Measurements from ENCODE around the gene DNAJA3. TPM values are rescaled to one million over a fixed set of nuclear protein-coding genes. Genes with fewer than 3 reads are reported as not detected.
A peak's percentile ranks its signal among the peaks of the same experiment; 100 is the strongest.

DNAJA3 gene
- total RNA-seq, 3 donors from 2014 or later (not counting 1 experiment from before 2014, with no cell fraction given), result 22.1 to 34.2 (median 27.2) TPM

GRCh38 chr16:4415538-4416199, 10.0 kb upstream of the DNAJA3 start:
- WGBS (ENCODE audit: insufficient coverage), result under 1% methylated on average over 44 of the region's 44 CpGs
- Mint-ChIP-seq H3K27ac (peak overlapping the region; percentile 92 to 95), H3K27me3 (ENCODE audit: low read depth in 2 of 2) (no peaks in the 10 kb centered on the region), H3K4me1 (peaks cover 34 to 44% of the 10 kb centered on the region in 2 donors), H3K36me3 (no peaks in the 10 kb centered on the region), H3K9me3 (no peaks in the 10 kb centered on the region), H3K4me3 (peak overlapping the region; percentile 95)
- ATAC-seq (peak; percentile 5 to 19 (median 7)), DNase-seq (peak; percentile 63 to 78)
- H3K27me3 ChIP-seq (ENCODE audit: control insufficient read depth, insufficient read depth, low read length), result no peaks in the 10 kb centered on the region
- peak overlapping the region; percentile 77 for H3K27ac ChIP-seq (ENCODE audit: low read length)
- TF ChIP-seq CTCF (IDR thresholded peaks at IDR 0.05), result no peak
- H3K36me3 ChIP-seq (ENCODE audit: control insufficient read depth, insufficient read depth, low read length), result peaks cover 25% of the 10 kb centered on the region
- H3K4me3 ChIP-seq (ENCODE audit: low read length), result peak overlapping the region; percentile 49
- intact Hi-C loops (cut with micrococcal nuclease), result loop anchor here (1.0 to 10.0 kb wide), 3 partner anchors 10 to 199 kb away; partner anchors contain the start of genes DNAJA3 and UBALD1
- H3K4me1 ChIP-seq (ENCODE audit: control insufficient read depth, insufficient read depth, low read length), result peaks cover 49% of the 10 kb centered on the region
- H3K9me3 ChIP-seq (ENCODE audit: control insufficient read depth, insufficient read depth, low read length), result no peaks in the 10 kb centered on the region

GRCh38 chr16:4416200-4417032, 9.3 kb upstream of the DNAJA3 start, which contains the start of gene CORO7:
Gene CORO7 (minus strand): TSS chr16:4416596. CDS start chr16:4416518, 78 bp downstream.
- under 1% methylated on average over 87 of the region's 92 CpGs for WGBS (ENCODE audit: insufficient coverage)
- peak; percentile 98 to 99 for DNase-seq
- Histone ChIP-seq H3K4me3 (ENCODE audit: low read length) (peak within 1 kb of the TSS; percentile 49), H3K36me3 (ENCODE audit: control insufficient read depth, insufficient read depth, low read length) (peaks cover 19% of the 10 kb centered on the region), H3K4me1 (ENCODE audit: control insufficient read depth, insufficient read depth, low read length) (peaks cover 49% of the 10 kb centered on the region), H3K27me3 (ENCODE audit: control insufficient read depth, insufficient read depth, low read length) (no peaks in the 10 kb centered on the region), H3K27ac (ENCODE audit: low read length) (peak within 1 kb of the TSS; percentile 88), H3K9me3 (ENCODE audit: control insufficient read depth, insufficient read depth, low read length) (no peaks in the 10 kb centered on the region)
- peak; percentile 81 to 94 (median 81) for ATAC-seq
- H3K9me3 Mint-ChIP-seq, result no peaks in the 10 kb centered on the region
- H3K4me3 Mint-ChIP-seq, result peak within 1 kb of the TSS; percentile 95
- H3K27ac Mint-ChIP-seq, result peak within 1 kb of the TSS; percentile 92 to 95
- TF ChIP-seq CTCF (IDR thresholded peaks at IDR 0.05), result no peak
- no peaks in the 10 kb centered on the region for H3K36me3 Mint-ChIP-seq
- intact Hi-C loops (cut with micrococcal nuclease), result loop anchor here (1.0 to 10.0 kb wide), 3 partner anchors 9 to 198 kb away; partner anchors contain the start of genes DNAJA3 and UBALD1
- peaks cover 29 to 40% of the 10 kb centered on the region in 2 donors for H3K4me1 Mint-ChIP-seq
- no peaks in the 10 kb centered on the region for H3K27me3 Mint-ChIP-seq (ENCODE audit: low read depth in 2 of 2)

DNA sequence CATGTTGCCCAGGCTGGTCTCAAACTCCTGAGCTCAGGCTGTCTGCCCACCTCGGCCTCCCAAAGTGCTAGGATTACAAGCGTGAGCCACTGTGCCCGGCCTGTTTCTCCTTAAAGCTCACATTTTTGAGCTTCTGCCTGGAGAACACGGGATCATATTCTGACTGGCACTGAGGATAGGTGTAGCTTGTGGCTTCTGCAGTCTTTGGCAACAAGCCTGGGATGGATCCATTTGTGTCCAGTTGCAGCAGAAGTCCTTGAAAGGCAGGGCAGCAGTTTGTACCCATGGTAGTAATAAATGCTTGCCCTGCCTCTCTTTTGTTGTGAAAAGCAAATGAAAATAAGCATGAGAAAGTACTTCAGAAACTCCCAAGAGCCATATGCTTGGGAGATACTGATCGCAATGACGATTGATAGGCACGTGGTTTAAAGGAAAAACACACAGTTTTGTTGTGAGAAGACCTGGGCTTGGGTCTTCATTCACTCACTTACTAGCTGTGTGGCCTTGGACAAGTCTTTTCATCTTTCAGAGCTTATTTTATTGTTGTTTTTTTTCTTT, 6.2 kb upstream of the DNAJA3 start:
- H3K4me3 Mint-ChIP-seq, result no peak overlapping the region
- no peaks in the 10 kb centered on the region for H3K27me3 Mint-ChIP-seq (ENCODE audit: low read depth in 2 of 2)
- intact Hi-C loops (cut with micrococcal nuclease), result loop anchor here (10.0 kb wide), 1 partner anchor 195 kb away; the partner anchor contains the start of gene UBALD1
- ATAC-seq, result no peak
- WGBS (ENCODE audit: insufficient coverage), result 94% methylated on average over 7 of the region's 7 CpGs
- no peak for DNase-seq
- no peaks in the 10 kb centered on the region for H3K36me3 ChIP-seq (ENCODE audit: control insufficient read depth, insufficient read depth, low read length)
- H3K4me3 ChIP-seq (ENCODE audit: low read length), result no peak overlapping the region
- no peak overlapping the region for H3K27ac Mint-ChIP-seq
- no peaks in the 10 kb centered on the region for H3K9me3 ChIP-seq (ENCODE audit: control insufficient read depth, insufficient read depth, low read length)
- H3K36me3 Mint-ChIP-seq, result no peaks in the 10 kb centered on the region
- H3K27ac ChIP-seq (ENCODE audit: low read length), result no peak overlapping the region
- TF ChIP-seq CTCF (IDR thresholded peaks at IDR 0.05), result no peak
- H3K27me3 ChIP-seq (ENCODE audit: control insufficient read depth, insufficient read depth, low read length), result no peaks in the 10 kb centered on the region
- H3K4me1 Mint-ChIP-seq, result peaks cover 13 to 20% of the 10 kb centered on the region in 2 donors
- H3K9me3 Mint-ChIP-seq, result no peaks in the 10 kb centered on the region
- peaks cover 23% of the 10 kb centered on the region for H3K4me1 ChIP-seq (ENCODE audit: control insufficient read depth, insufficient read depth, low read length)
